HFFc6 (cell line): Measurements from ENCODE around the gene RABGAP1L. TPM values are rescaled to one million over a fixed set of nuclear protein-coding genes. Genes with fewer than 3 reads are reported as not detected.
"Not testable (repeated sequence)": the region's sequence is repeated elsewhere in the genome, so short reads cannot be mapped to it uniquely, and the experiment has no call there.

ENCODE experiments used
- DNase-seq: peaks from one replicate; pipeline ENCODE4 v3.0.0-alpha.2; 2018
- H3K27ac Mint-ChIP-seq: 2 replicates; pipeline ENCODE4 v1.8.0; 2020; ENCODE audit warnings: mild to moderate bottlenecking, mixed read lengths
- H3K27me3 Mint-ChIP-seq: 2 replicates; pipeline ENCODE4 v1.8.0; 2021; ENCODE audit warnings: mild to moderate bottlenecking, moderate library complexity, mixed read lengths; ENCODE audit not compliant: insufficient read depth
- H3K36me3 Mint-ChIP-seq: 2 replicates; pipeline ENCODE4 v1.8.0; 2021; ENCODE audit warnings: low read depth, mixed read lengths
- H3K4me1 Mint-ChIP-seq: 2 replicates; pipeline ENCODE4 v1.8.0; 2020; ENCODE audit warnings: low read depth, mixed read lengths
- H3K4me3 Mint-ChIP-seq: 2 replicates; pipeline ENCODE4 v1.8.0; 2020; ENCODE audit warnings: mild to moderate bottlenecking, moderate library complexity, mixed read lengths
- H3K9me3 Mint-ChIP-seq: 2 replicates; pipeline ENCODE4 v1.8.0; 2020; ENCODE audit warnings: mild to moderate bottlenecking, mixed read lengths
- total RNA-seq, 6 experiments: library from RNA; stranded (reverse); fragmentation: NEBNext Ultra II Directional; extraction: Animal tissue kit (Norgen Biotek cat#: 25700); gene quantifications; 2 replicates in 1 of 6; 3 replicates in 5 of 6; pipeline ENCODE4 v1.2.3, GENCODE V29; 2021
- TF ChIP-seq, protein P1 (sequence below): fragments of 200-600 bp; sonication (generic); IDR thresholded peaks from 2 replicates; pipeline ENCODE4 v1.5.0; 2021; ENCODE audit warnings: antibody characterized with exemption, mild to moderate bottlenecking

Gene RABGAP1L
- total RNA-seq, 6 experiments from 2014 or later = 14.5 to 16.9 (median 16.0) TPM

DNA sequence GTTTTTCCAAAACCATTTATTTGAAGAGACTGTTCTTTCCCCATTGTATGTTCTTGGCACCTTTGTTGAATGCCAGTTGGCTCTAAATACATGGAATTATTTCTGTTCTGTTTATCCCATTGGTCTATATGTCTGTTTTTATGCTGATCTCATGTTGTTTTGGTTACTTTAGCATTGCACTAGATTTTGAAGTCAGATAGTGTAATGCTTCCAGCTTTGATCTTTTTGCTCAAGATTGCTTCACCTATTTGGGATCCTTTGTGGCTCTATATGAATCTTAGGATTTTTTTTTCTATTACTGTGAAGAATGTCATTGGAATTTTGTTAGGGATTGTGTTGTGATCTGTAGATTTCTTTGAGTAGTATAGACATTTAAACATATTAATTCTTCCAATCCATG lies 149.3 kb downstream of the RABGAP1L start:
- no peaks in the 10 kb centered on the region for H3K4me1 Mint-ChIP-seq

DNA sequence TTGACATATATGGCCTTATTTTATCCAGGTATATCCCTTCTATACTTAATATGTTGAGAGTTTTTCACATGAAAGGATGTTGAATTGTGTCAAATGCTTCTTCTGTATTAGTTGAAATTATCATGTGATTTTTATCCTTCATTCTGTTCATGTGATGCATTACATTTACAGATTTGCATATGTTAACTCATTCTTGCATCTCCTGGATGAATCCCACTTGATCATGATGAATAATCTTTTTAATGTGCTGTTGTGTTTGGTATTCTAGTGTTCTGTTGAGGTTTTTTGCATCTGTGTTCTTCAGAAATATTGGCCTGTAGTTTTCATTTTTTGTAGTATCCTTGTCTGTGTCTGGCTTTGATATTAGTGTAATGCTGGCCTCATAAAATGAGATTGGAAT lies 150.2 kb downstream of the RABGAP1L start:
- H3K4me3 Mint-ChIP-seq = no peak overlapping the region
- peaks cover 10% of the 10 kb centered on the region for H3K9me3 Mint-ChIP-seq
- TF ChIP-seq, protein P1, sequence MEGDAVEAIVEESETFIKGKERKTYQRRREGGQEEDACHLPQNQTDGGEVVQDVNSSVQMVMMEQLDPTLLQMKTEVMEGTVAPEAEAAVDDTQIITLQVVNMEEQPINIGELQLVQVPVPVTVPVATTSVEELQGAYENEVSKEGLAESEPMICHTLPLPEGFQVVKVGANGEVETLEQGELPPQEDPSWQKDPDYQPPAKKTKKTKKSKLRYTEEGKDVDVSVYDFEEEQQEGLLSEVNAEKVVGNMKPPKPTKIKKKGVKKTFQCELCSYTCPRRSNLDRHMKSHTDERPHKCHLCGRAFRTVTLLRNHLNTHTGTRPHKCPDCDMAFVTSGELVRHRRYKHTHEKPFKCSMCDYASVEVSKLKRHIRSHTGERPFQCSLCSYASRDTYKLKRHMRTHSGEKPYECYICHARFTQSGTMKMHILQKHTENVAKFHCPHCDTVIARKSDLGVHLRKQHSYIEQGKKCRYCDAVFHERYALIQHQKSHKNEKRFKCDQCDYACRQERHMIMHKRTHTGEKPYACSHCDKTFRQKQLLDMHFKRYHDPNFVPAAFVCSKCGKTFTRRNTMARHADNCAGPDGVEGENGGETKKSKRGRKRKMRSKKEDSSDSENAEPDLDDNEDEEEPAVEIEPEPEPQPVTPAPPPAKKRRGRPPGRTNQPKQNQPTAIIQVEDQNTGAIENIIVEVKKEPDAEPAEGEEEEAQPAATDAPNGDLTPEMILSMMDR = no peak
- no peak for DNase-seq
- H3K4me1 Mint-ChIP-seq = no peaks in the 10 kb centered on the region
- no peak overlapping the region for H3K27ac Mint-ChIP-seq
- H3K36me3 Mint-ChIP-seq = peaks cover 20% of the 10 kb centered on the region
- H3K27me3 Mint-ChIP-seq = peaks cover 2% of the 10 kb centered on the region; the same call in 1 of the 2 replicates

More for the DNA sequence above, 149.3 kb downstream of the RABGAP1L start:
- TF ChIP-seq, protein P1 = no peak
- Mint-ChIP-seq H3K9me3 (peaks cover 1% of the 10 kb centered on the region), H3K4me3 (no peak overlapping the region), H3K36me3 (peaks cover 11% of the 10 kb centered on the region), H3K27me3 (peaks cover 2% of the 10 kb centered on the region; the same call in 1 of the 2 replicates), H3K27ac (no peak overlapping the region)
- DNase-seq = no peak

DNA sequence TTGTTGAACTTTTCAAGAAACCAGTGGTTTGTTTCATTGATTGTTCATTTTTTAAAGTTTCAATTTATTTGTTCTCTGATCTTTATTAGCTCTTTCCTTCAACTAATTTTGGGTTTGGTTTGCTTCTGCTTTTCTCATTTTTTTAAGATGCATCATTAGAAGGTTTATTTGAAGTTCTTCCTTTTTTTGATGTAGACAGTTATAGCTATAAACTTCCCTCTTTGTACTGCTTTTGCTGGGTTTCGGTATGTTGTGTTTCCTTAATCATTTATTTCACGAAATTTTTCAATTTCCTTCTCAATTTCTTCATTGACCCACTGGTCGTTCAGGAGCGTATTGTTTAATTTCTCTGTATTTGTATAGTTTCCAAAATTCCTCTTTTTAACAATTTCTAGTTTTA lies 155.1 kb downstream of the RABGAP1L start:
- no peaks in the 10 kb centered on the region for H3K27me3 Mint-ChIP-seq
- peaks cover 27% of the 10 kb centered on the region for H3K9me3 Mint-ChIP-seq
- no peak overlapping the region for H3K4me3 Mint-ChIP-seq
- DNase-seq = no peak
- no peaks in the 10 kb centered on the region for H3K4me1 Mint-ChIP-seq
- H3K27ac Mint-ChIP-seq = no peak overlapping the region
- peaks cover 34% of the 10 kb centered on the region for H3K36me3 Mint-ChIP-seq
- TF ChIP-seq, protein P1 = no peak

DNA sequence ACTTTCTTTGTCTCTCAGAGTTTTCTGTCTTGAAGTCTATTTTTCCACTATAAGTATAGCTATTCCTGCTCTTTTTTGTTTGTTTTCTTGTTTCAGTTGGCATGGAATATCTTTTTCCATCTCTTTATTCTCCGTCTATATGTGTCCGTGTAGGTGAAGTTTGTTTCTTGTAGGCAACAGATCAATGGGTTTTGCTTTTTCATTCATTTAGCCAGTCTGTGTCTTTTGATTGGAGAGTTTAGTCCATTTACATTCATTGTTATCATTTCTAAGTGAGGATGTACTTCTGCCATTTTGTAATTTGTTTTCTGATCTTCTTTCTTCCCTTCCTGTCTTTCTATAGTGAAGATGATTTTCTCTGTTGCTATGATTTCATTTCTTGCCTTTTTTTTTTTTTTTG lies 155.9 kb downstream of the RABGAP1L start:
- Mint-ChIP-seq H3K9me3 (peaks cover 33% of the 10 kb centered on the region), H3K27ac (no peak overlapping the region), H3K27me3 (no peaks in the 10 kb centered on the region), H3K4me3 (no peak overlapping the region), H3K4me1 (no peaks in the 10 kb centered on the region), H3K36me3 (peaks cover 42% of the 10 kb centered on the region)
- TF ChIP-seq, protein P1 = no peak
- no peak for DNase-seq

DNA sequence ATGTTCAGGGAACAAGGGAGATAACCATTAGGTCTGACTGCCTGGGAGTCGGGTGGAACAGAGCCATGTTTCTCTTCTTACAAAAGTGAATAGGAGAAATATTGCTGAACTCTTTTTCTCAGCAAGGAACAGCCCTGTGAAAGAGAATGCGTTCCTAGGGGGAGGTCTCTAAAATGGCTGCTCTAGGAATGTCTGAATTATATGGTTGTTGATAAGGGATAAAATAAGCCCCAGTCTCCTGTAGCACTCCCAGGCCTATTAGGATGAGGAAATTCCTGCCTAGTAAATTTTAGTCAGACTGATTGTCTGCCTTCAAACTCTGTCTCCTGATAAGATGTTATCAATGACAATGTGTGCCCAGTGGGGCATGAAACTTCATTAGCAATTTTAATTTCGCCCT lies 161.6 kb downstream of the RABGAP1L start:
- not testable (repeated sequence) for H3K27ac Mint-ChIP-seq, DNase-seq, H3K27me3 Mint-ChIP-seq, H3K4me3 Mint-ChIP-seq, H3K4me1 Mint-ChIP-seq
- H3K36me3 Mint-ChIP-seq = peaks cover 54% of the 10 kb centered on the region
- peaks cover 25% of the 10 kb centered on the region for H3K9me3 Mint-ChIP-seq

DNA sequence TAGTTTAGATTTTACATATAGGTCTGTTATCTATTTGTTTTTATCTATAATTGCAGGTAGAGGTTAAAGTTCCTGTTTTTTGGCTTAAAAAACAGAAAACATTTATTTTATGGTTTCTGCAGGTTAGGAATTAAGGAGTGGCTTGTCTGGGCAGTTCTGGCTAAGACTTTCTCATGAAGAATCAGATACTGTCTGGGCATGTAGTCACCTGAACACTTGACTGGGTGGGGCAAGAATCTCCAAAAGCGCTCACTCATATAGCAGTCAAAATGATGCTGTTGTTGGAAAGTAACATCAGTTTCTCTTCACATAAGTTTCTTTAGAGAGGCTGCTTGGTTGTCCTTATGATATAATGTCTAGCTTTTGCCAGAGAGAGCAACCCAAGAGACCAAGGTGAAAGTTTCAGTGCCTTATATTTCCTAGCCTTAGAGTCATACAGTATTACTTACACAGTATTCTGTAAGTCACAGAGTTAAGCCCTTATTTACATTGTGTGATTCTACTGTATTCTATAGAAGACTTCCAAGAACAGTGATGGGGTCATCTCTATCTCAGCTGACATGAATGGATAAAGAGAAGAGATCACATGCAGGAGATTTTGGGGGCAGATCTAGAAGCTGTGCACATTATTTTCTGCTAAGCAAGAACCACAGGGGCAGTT lies 163.0 kb downstream of the RABGAP1L start:
- Mint-ChIP-seq H3K27ac (no peak overlapping the region), H3K4me1 (no peaks in the 10 kb centered on the region), H3K4me3 (no peak overlapping the region), H3K9me3 (peaks cover 34% of the 10 kb centered on the region), H3K36me3 (peaks cover 59% of the 10 kb centered on the region), H3K27me3 (no peaks in the 10 kb centered on the region)
- no peak for DNase-seq
- TF ChIP-seq, protein P1 = no peak
